Fibroblast of lung (primary cell): ENCODE measurements around the gene FAM209A. TPM values are rescaled to one million over a fixed set of nuclear protein-coding genes. Genes with fewer than 3 reads are reported as not detected.
"Not testable (repeated sequence)": the region's sequence is repeated elsewhere in the genome, so short reads cannot be mapped to it uniquely, and the experiment has no call there.

Experiments
- DNase-seq, 2 donors: peaks; one replicate each; pipeline versions ENCODE4 v3.0.0 to v3.0.0-alpha.2; 2010; ENCODE audit warnings: low read depth in 2 of 2
- H2AFZ ChIP-seq: 2 replicates; pipeline ENCODE4 v1.5.1; 2012; ENCODE audit warnings: low read length, control low read depth, inconsistent platforms
- H3K27ac ChIP-seq: 2 replicates; pipeline ENCODE4 v1.5.1; 2011; ENCODE audit warnings: low read length, control low read depth; ENCODE audit not compliant: insufficient read depth
- H3K27me3 ChIP-seq: 2 replicates; pipeline ENCODE4 v1.5.1; 2011; ENCODE audit warnings: mild to moderate bottlenecking, low read length; ENCODE audit not compliant: control insufficient read depth, insufficient read depth
- H3K36me3 ChIP-seq: 2 replicates; pipeline ENCODE4 v1.5.1; 2011; ENCODE audit warnings: low read length; ENCODE audit not compliant: control insufficient read depth, insufficient read depth
- H3K4me1 ChIP-seq: 2 replicates; pipeline ENCODE4 v1.5.1; 2011; ENCODE audit warnings: low read length; ENCODE audit not compliant: control insufficient read depth, insufficient read depth; ENCODE audit errors: extremely low read depth
- H3K4me2 ChIP-seq: 2 replicates; pipeline ENCODE4 v1.5.1; 2011; ENCODE audit warnings: low read length, control low read depth; ENCODE audit not compliant: insufficient read depth; ENCODE audit errors: extremely low read depth
- H3K4me3 ChIP-seq, 4 experiments: fragments of 200-600 bp in 1 of 4; sonication (generic) in 1 of 4; replicated peaks in 1 of 4; 2 replicates each; pipeline ENCODE4 v1.5.1; 2011 to 2016; ENCODE audit warnings: low read length in 4 of 4, low read depth in 3 of 4, mild to moderate bottlenecking in 3 of 4, control low read depth in 2 of 4, inconsistent platforms in 1 of 4, mixed read lengths in 1 of 4; ENCODE audit not compliant: insufficient read depth in 1 of 4; ENCODE audit errors: control extremely low read depth in 1 of 4
- H3K79me2 ChIP-seq: 2 replicates; pipeline ENCODE4 v1.5.1; 2012; ENCODE audit warnings: mild to moderate bottlenecking, low read length, inconsistent platforms; ENCODE audit not compliant: control insufficient read depth, insufficient read depth
- H3K9ac ChIP-seq: 2 replicates; pipeline ENCODE4 v1.5.1; 2011; ENCODE audit warnings: mild to moderate bottlenecking, low read length, control low read depth; ENCODE audit not compliant: insufficient read depth
- H3K9me3 ChIP-seq: 2 replicates; pipeline ENCODE4 v1.5.1; 2012; ENCODE audit warnings: low read depth, low read length; ENCODE audit not compliant: control insufficient read depth, insufficient read depth
- H4K20me1 ChIP-seq: 2 replicates; pipeline ENCODE4 v1.5.1; 2011; ENCODE audit warnings: low read length; ENCODE audit not compliant: control insufficient read depth, insufficient read depth; ENCODE audit errors: extremely low read depth
- CTCF ChIP-seq, 2 donors: IDR thresholded peaks in 1 of 2; conservative IDR thresholded peaks in 1 of 2; 1 replicate in 1 of 2; 2 replicates in 1 of 2; pipeline ENCODE4 v1.5.1; 2011 to 2012; ENCODE audit warnings: low read length in 2 of 2, control low read depth in 1 of 2, inconsistent platforms in 1 of 2, low read depth in 1 of 2, mild to moderate bottlenecking in 1 of 2
- EZH2 ChIP-seq: IDR thresholded peaks from 2 replicates; pipeline ENCODE4 v1.5.1; 2012; ENCODE audit warnings: low read length, control low read depth, mild to moderate bottlenecking; ENCODE audit errors: missing control alignments
- polyA minus RNA-seq: library from RNA; depleted of rRNA, polyadenylated mRNA; stranded (reverse); fragments of >200 nt; gene quantifications from 2 replicates; pipeline ENCODE4 v1.2.3, GENCODE V29; 2011; ENCODE audit warnings: low replicate concordance
- polyA plus RNA-seq, 2 donors: library from polyadenylated mRNA; depleted of rRNA in 1 of 2; stranded (reverse) in 1 of 2; unstranded in 1 of 2; fragments of >200 nt; gene quantifications; 2 replicates each; pipeline ENCODE4 v1.2.1, GENCODE V29; 2011 to 2012; ENCODE audit warnings: missing spikeins in 1 of 2
- total RNA-seq: library from RNA; depleted of rRNA; stranded (reverse); fragments of >200 nt; gene quantifications from 2 replicates; pipeline ENCODE4 v1.2.1, GENCODE V29; 2014

Gene FAM209A
- total RNA-seq (not detected in 2 replicates), polyA plus RNA-seq (0.07 TPM in 1 of 2 replicates, not detected in the other), polyA minus RNA-seq (not detected in 2 replicates)
- polyA plus RNA-seq (2012) = 0.15 TPM in 1 of 2 replicates, not detected in the other

GRCh38 chr20:56524444-56524843 lies at the start of gene FAM209A:
Gene FAM209A (plus strand): TSS chr20:56524744. CDS start chr20:56524809, 65 bp downstream.
- H3K27ac ChIP-seq, H2AFZ ChIP-seq, H3K27me3 ChIP-seq, H3K79me2 ChIP-seq, H3K4me2 ChIP-seq, H3K4me3 ChIP-seq, H4K20me1 ChIP-seq, H3K9ac ChIP-seq, DNase-seq, H3K4me1 ChIP-seq, H3K9me3 ChIP-seq, H3K36me3 ChIP-seq: not testable (repeated sequence)

- Histone ChIP-seq H3K36me3 (peaks cover 19% of the 10 kb centered on the region), H2AFZ (no peak overlapping the region), H3K27me3 (no peaks in the 10 kb centered on the region), H3K9me3 (no peaks in the 10 kb centered on the region), H3K4me1 (no peaks in the 10 kb centered on the region), H3K4me3 (no peak overlapping the region), H3K9ac (no peak overlapping the region), H4K20me1 (no peaks in the 10 kb centered on the region), H3K4me2 (no peak overlapping the region), H3K27ac (no peak overlapping the region), H3K79me2 (no peaks in the 10 kb centered on the region)
- TF ChIP-seq CTCF (conservative IDR thresholded peaks at IDR 0.05 in 1 of 2, IDR thresholded peaks at IDR 0.05 in 1 of 2; ENCODE audit: low read depth in 1 of 2, low read length in 2 of 2) (no peak), EZH2 (no peak)
- DNase-seq = no peak
Measured at GRCh38 chr20:56483970-56484369, 40.6 kb upstream of the FAM209A start.

GRCh38 chr20:56487216-56487615 lies 37.3 kb upstream of the FAM209A start:
- Histone ChIP-seq H4K20me1 (no peaks in the 10 kb centered on the region), H3K27me3 (no peaks in the 10 kb centered on the region), H3K4me3 (no peak overlapping the region), H3K4me1 (no peaks in the 10 kb centered on the region), H3K4me2 (no peak overlapping the region), H3K36me3 (peaks cover 16% of the 10 kb centered on the region), H3K9ac (no peak overlapping the region), H2AFZ (no peak overlapping the region), H3K9me3 (no peaks in the 10 kb centered on the region), H3K79me2 (peaks cover 2% of the 10 kb centered on the region), H3K27ac (no peak overlapping the region)
- no peak for DNase-seq
- TF ChIP-seq EZH2 (no peak), CTCF (conservative IDR thresholded peaks at IDR 0.05 in 1 of 2, IDR thresholded peaks at IDR 0.05 in 1 of 2; ENCODE audit: low read depth in 1 of 2, low read length in 2 of 2) (no peak)
